ENCODE results near the gene VAPB.

DNA sequence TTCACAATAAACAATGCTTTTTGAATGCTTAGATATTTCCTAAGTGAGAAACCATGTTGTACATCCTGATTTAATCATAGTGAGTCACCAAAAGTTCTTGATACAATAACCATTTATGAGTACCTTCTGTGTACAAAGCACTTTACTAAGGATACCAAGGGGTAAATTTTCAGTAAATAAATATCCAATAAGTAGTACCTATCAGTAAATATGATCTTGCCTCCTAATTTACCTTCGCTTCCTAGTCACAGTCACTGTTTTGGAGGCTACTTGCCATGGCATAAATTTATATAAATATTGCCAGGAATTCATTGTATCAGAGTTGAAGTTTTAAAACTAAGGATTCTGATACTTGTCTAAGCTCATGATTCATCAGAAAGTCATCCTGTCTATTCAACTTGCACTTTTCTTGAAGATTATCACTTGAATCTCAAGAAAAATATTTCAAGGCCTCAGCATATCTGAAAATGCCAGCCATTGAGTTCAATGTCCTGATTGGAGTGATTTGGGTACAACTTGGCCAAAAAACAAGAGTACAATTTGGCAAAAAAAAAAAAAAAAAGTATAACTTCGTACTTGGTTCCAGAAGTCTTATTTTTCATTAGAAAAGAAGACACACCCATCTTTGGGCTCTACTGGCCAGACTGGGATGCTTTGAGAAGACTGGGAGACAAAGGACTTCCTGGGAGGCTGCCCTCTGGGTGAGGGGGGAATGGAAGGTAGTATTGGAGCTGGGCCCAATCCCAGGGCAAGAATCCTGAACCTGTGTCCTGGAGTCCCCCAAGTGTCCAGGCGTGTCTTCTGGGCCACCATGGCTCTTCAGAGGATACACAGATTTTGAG lies 46.7 kb upstream of the VAPB start:
- TF ChIP-seq CTCF (IDR thresholded peaks at IDR 0.05 in 8 of 11, conservative IDR thresholded peaks at IDR 0.05 in 3 of 11) (no peak), POLR2AphosphoS5 (IDR thresholded peaks at IDR 0.05) (no peak), POLR2A (IDR thresholded peaks at IDR 0.05) (no peak)
